ENCODE results near the gene NUTF2. TPM values are rescaled to one million over a fixed set of nuclear protein-coding genes. Genes with fewer than 3 reads are reported as not detected.
"Not testable (repeated sequence)": the region's sequence is repeated elsewhere in the genome, so short reads cannot be mapped to it uniquely, and the experiment has no call there.

NUTF2 gene
- total RNA-seq, 1 donor from 2014 or later: 121 TPM

GRCh38 chr16:67914758-67915495, 68.2 kb downstream of the NUTF2 start:
- peaks cover 25% of the 10 kb centered on the region for H3K4me1 Mint-ChIP-seq (ENCODE audit: unreplicated experiment)
- H3K9me3 Mint-ChIP-seq (ENCODE audit: unreplicated experiment): no peaks in the 10 kb centered on the region
- H3K36me3 Mint-ChIP-seq (ENCODE audit: unreplicated experiment): peaks cover 5% of the 10 kb centered on the region
- no peak overlapping the region for H3K27ac Mint-ChIP-seq (ENCODE audit: unreplicated experiment)
- H3K4me3 Mint-ChIP-seq (ENCODE audit: unreplicated experiment): no peak overlapping the region
- no peak for DNase-seq (ENCODE audit: extremely low spot score, unreplicated experiment)
- TF ChIP-seq CTCF (IDR thresholded peaks at IDR 0.05): no peak
- no peaks in the 10 kb centered on the region for H3K27me3 Mint-ChIP-seq (ENCODE audit: unreplicated experiment)

- not testable (repeated sequence) for H3K27me3 Mint-ChIP-seq (ENCODE audit: unreplicated experiment); DNase-seq (ENCODE audit: extremely low spot score, unreplicated experiment); H3K4me3 Mint-ChIP-seq (ENCODE audit: unreplicated experiment); H3K9me3 Mint-ChIP-seq (ENCODE audit: unreplicated experiment); H3K36me3 Mint-ChIP-seq (ENCODE audit: unreplicated experiment); H3K27ac Mint-ChIP-seq (ENCODE audit: unreplicated experiment)
- H3K4me1 Mint-ChIP-seq (ENCODE audit: unreplicated experiment): peaks cover 21% of the 10 kb centered on the region
These were observed 68.7 kb downstream of the NUTF2 start for GRCh38 chr16:67915496-67915769.

GRCh38 chr16:67915831-67916723, 69.3 kb downstream of the NUTF2 start:
- Mint-ChIP-seq H3K9me3 (ENCODE audit: unreplicated experiment) (no peaks in the 10 kb centered on the region), H3K27me3 (ENCODE audit: unreplicated experiment) (no peaks in the 10 kb centered on the region), H3K27ac (ENCODE audit: unreplicated experiment) (peak overlapping the region; percentile 51), H3K4me3 (ENCODE audit: unreplicated experiment) (no peak overlapping the region), H3K36me3 (ENCODE audit: unreplicated experiment) (peaks cover 2% of the 10 kb centered on the region), H3K4me1 (ENCODE audit: unreplicated experiment) (peaks cover 21% of the 10 kb centered on the region)
- no peak for DNase-seq (ENCODE audit: extremely low spot score, unreplicated experiment)
- TF ChIP-seq CTCF (IDR thresholded peaks at IDR 0.05): no peak

DNA sequence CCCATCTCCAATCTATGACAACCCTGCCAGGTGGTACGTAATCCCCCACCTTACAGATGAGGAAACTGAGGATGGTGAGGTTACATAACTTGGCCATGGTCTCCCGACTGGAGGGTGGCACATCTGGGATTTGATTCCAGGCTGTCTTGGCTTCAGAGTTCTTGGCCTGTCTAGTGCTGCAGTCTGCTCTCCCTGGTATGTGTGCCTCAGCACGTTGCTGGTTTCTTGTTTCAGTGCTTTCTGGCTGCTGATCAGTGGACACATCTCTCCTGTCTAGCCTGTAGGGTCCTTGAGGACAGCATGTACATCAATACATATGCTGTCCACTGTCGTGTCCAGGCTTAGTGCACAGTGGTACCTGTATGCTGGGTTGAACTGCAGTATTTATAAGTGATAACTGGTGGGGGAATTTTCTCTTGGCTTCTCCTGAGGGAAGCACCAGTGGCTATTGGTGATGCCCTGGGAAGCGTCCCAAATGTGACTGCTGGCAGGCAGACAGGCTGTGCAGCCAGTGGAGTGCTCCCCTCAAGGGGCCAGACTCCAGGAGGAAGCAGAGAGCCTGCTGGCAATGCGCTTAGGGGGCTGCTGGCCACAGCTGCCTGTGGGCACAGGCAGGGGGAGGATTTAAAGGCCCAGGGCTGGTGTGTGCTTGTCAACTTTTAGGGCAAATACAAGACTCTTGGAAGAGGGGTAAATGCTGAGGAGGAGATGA, 70.6 kb downstream of the NUTF2 start:
- no peak for DNase-seq (ENCODE audit: extremely low spot score, unreplicated experiment)
- Mint-ChIP-seq H3K27ac (ENCODE audit: unreplicated experiment) (peak overlapping the region; percentile 86), H3K36me3 (ENCODE audit: unreplicated experiment) (peaks cover 2% of the 10 kb centered on the region), H3K9me3 (ENCODE audit: unreplicated experiment) (no peaks in the 10 kb centered on the region), H3K4me1 (ENCODE audit: unreplicated experiment) (peaks cover 21% of the 10 kb centered on the region), H3K4me3 (ENCODE audit: unreplicated experiment) (no peak overlapping the region), H3K27me3 (ENCODE audit: unreplicated experiment) (no peaks in the 10 kb centered on the region)
- no peak for TF ChIP-seq CTCF (IDR thresholded peaks at IDR 0.05)

GRCh38 chr16:67917852-67918236, 71.1 kb downstream of the NUTF2 start:
- H3K4me1 Mint-ChIP-seq (ENCODE audit: unreplicated experiment): peaks cover 21% of the 10 kb centered on the region
- H3K4me3 Mint-ChIP-seq (ENCODE audit: unreplicated experiment): no peak overlapping the region
- no peak for TF ChIP-seq CTCF (IDR thresholded peaks at IDR 0.05)
- H3K36me3 Mint-ChIP-seq (ENCODE audit: unreplicated experiment): peaks cover 2% of the 10 kb centered on the region
- H3K27ac Mint-ChIP-seq (ENCODE audit: unreplicated experiment): peak overlapping the region; percentile 86
- H3K9me3 Mint-ChIP-seq (ENCODE audit: unreplicated experiment): no peaks in the 10 kb centered on the region
- no peak for DNase-seq (ENCODE audit: extremely low spot score, unreplicated experiment)
- no peaks in the 10 kb centered on the region for H3K27me3 Mint-ChIP-seq (ENCODE audit: unreplicated experiment)

Measured in osteocyte (in vitro differentiated cells).